ENCODE data around the gene RIPOR3. TPM values are rescaled to one million over a fixed set of nuclear protein-coding genes. Genes with fewer than 3 reads are reported as not detected.

Gene RIPOR3
- total RNA-seq, 6 donors from 2014 or later = 2.1 to 36.7 (median 5.1) TPM

- no peaks in the 10 kb centered on the region for H3K36me3 ChIP-seq
- no peaks in the 10 kb centered on the region for H3K27me3 ChIP-seq
- no peaks in the 10 kb centered on the region for H3K9me3 ChIP-seq
- WGBS, 2 donors = 94% methylated on average over 15 of the region's 15 CpGs
- H3K27ac ChIP-seq = no peak overlapping the region
- TF ChIP-seq POLR2A (IDR thresholded peaks at IDR 0.05) (no peak), EP300 (IDR thresholded peaks at IDR 0.05) (no peak), CTCF (IDR thresholded peaks at IDR 0.05) (no peak), POLR2AphosphoS5 (IDR thresholded peaks at IDR 0.05) (no peak)
- ATAC-seq (ENCODE audit: low FRiP score in 2 of 2) = no peak
- peaks cover 0 to 5% (median 0%) of the 10 kb centered on the region in 4 donors for H3K4me1 ChIP-seq
- no peak for DNase-seq
- no peak overlapping the region for H3K4me3 ChIP-seq
Observed at GRCh38 chr20:50613438-50614169, 77.7 kb downstream of the RIPOR3 start.

- WGBS, 2 donors = 75 to 85% methylated on average over 11 to 15 of the region's 15 CpGs
- Histone ChIP-seq H3K36me3 (peaks cover 0 to 8% (median 0%) of the 10 kb centered on the region in 4 donors), H3K4me3 (no peak overlapping the region), H3K4me1 (peaks cover 0 to 5% (median 0%) of the 10 kb centered on the region in 4 donors), H3K9me3 (no peaks in the 10 kb centered on the region), H3K27me3 (no peaks in the 10 kb centered on the region), H3K27ac (no peak overlapping the region)
- DNase-seq (no peak), ATAC-seq (ENCODE audit: low FRiP score in 2 of 2) (peak in 1 of 2 donors; percentile 75)
- TF ChIP-seq CTCF (IDR thresholded peaks at IDR 0.05) (no peak), POLR2AphosphoS5 (IDR thresholded peaks at IDR 0.05) (no peak), EP300 (IDR thresholded peaks at IDR 0.05) (no peak), POLR2A (IDR thresholded peaks at IDR 0.05) (no peak)
Observed at GRCh38 chr20:50611128-50611810, 80.1 kb downstream of the RIPOR3 start.

- Histone ChIP-seq H3K4me1 (no peaks in the 10 kb centered on the region), H3K9me3 (no peaks in the 10 kb centered on the region), H3K36me3 (peaks cover 0 to 8% (median 0%) of the 10 kb centered on the region in 4 donors), H3K27ac (no peak overlapping the region), H3K4me3 (no peak overlapping the region), H3K27me3 (no peaks in the 10 kb centered on the region)
- no peak for ATAC-seq (ENCODE audit: low FRiP score in 2 of 2)
- whole genome bisulfite sequencing, 2 donors = 83 to 87% methylated on average over 4 of the region's 4 CpGs
- DNase-seq = no peak
- TF ChIP-seq CTCF (IDR thresholded peaks at IDR 0.05) (no peak), POLR2AphosphoS5 (IDR thresholded peaks at IDR 0.05) (no peak), EP300 (IDR thresholded peaks at IDR 0.05) (no peak), POLR2A (IDR thresholded peaks at IDR 0.05) (no peak)
Observed at GRCh38 chr20:50610212-50610718, 81.1 kb downstream of the RIPOR3 start.

GRCh38 chr20:50609438-50609989 is 81.8 kb downstream of the RIPOR3 start:
- Histone ChIP-seq H3K36me3 (peaks cover 0 to 8% (median 0%) of the 10 kb centered on the region in 4 donors), H3K4me3 (no peak overlapping the region), H3K9me3 (no peaks in the 10 kb centered on the region), H3K27me3 (no peaks in the 10 kb centered on the region), H3K4me1 (no peaks in the 10 kb centered on the region), H3K27ac (no peak overlapping the region)
- 93% methylated on average over 9 to 22 of the region's 28 CpGs for whole genome bisulfite sequencing, 2 donors
- DNase-seq (peak in 1 of 2 donors; percentile 84), ATAC-seq (ENCODE audit: low FRiP score in 2 of 2) (no peak)
- TF ChIP-seq POLR2AphosphoS5 (IDR thresholded peaks at IDR 0.05) (no peak), POLR2A (IDR thresholded peaks at IDR 0.05) (no peak), EP300 (IDR thresholded peaks at IDR 0.05) (no peak), CTCF (IDR thresholded peaks at IDR 0.05) (no peak)
